H1 (cell line): ENCODE data around the gene TSEN54. TPM values are rescaled to one million over a fixed set of nuclear protein-coding genes. Genes with fewer than 3 reads are reported as not detected.

Experiments
- CTCF ChIA-PET: fragments of 300-600 bp; sonication (Branson Sonifier 250); formaldehyde crosslinking; loops from one replicate; lab custom pipeline; 2021; ENCODE audit not compliant: partially characterized antibody; lab: Charles Lee
- POLR2A ChIA-PET: fragments of 300-600 bp; sonication (Branson Sonifier 250); formaldehyde crosslinking; loops from one replicate; lab custom pipeline; 2021; ENCODE audit warnings: inconsistent platforms; ENCODE audit not compliant: partially characterized antibody; lab: Charles Lee
- DNase-seq, 2 experiments: peaks; one replicate each; pipeline versions ENCODE4 v3.0.0 to v3.0.0-alpha.2; 2010 to 2022; ENCODE audit warnings: low spot score in 2 of 2, low read depth in 1 of 2, mixed read lengths in 1 of 2
- FAIRE-seq: peaks from 2 replicates; lab custom pipeline; 2011; peaks lifted over from hg19 to GRCh38; lab: Jason Lieb, UNC
- H2AFZ ChIP-seq: 2 replicates; pipeline ENCODE4 v1.8.1; 2012; ENCODE audit warnings: low read length, inconsistent platforms
- H2AK5ac ChIP-seq: 2 replicates; pipeline ENCODE4 v1.6.1; 2013; ENCODE audit warnings: low read depth, low read length
- H2BK120ac ChIP-seq: replicated peaks from 2 replicates; pipeline ENCODE3; 2013; ENCODE audit warnings: low read depth, low read length, inconsistent platforms
- H2BK12ac ChIP-seq: 2 replicates; pipeline ENCODE4 v1.6.1; 2013; ENCODE audit warnings: low read depth, low read length
- H2BK15ac ChIP-seq: 2 replicates; pipeline ENCODE4 v1.6.1; 2013; ENCODE audit warnings: low read length
- H2BK20ac ChIP-seq: 2 replicates; pipeline ENCODE4 v1.6.1; 2013; ENCODE audit warnings: low read length
- H2BK5ac ChIP-seq: 2 replicates; pipeline ENCODE4 v1.6.1; 2013; ENCODE audit warnings: low read depth, low read length
- H3K14ac ChIP-seq: 2 replicates; pipeline ENCODE4 v1.6.1; 2013; ENCODE audit warnings: inconsistent platforms; ENCODE audit not compliant: insufficient read length
- H3K18ac ChIP-seq: 2 replicates; pipeline ENCODE4 v1.6.1; 2013; ENCODE audit warnings: low read length; ENCODE audit errors: extremely low read depth
- H3K23ac ChIP-seq: 2 replicates; pipeline ENCODE4 v1.6.1; 2013; ENCODE audit warnings: inconsistent platforms; ENCODE audit not compliant: insufficient read length
- H3K23me2 ChIP-seq: 2 replicates; pipeline ENCODE4 v1.6.1; 2013; ENCODE audit warnings: low read depth, low read length
- H3K27ac ChIP-seq: 2 replicates; pipeline ENCODE4 v1.6.1; 2011; ENCODE audit warnings: low read depth, low read length, inconsistent platforms
- H3K27me3 ChIP-seq, 4 experiments: replicated peaks in 1 of 4; 1 replicate in 1 of 4; 2 replicates in 3 of 4; pipeline versions ENCODE4 v1.6.1 to v1.8.1; 2011 to 2013; ENCODE audit warnings: low read length in 3 of 4, mild to moderate bottlenecking in 3 of 4, inconsistent platforms in 2 of 4, mixed read lengths in 2 of 4, moderate library complexity in 1 of 4; ENCODE audit not compliant: control insufficient read depth in 3 of 4, insufficient read depth in 3 of 4; ENCODE audit errors: extremely low read depth in 1 of 4
- H3K36me3 ChIP-seq, 4 experiments: 2 replicates each; pipeline versions ENCODE4 v1.6.1 to v1.8.1; 2011 to 2013; ENCODE audit warnings: mild to moderate bottlenecking in 4 of 4, low read length in 3 of 4, moderate library complexity in 2 of 4, control low read depth in 1 of 4, inconsistent platforms in 1 of 4; ENCODE audit not compliant: insufficient read depth in 4 of 4, control insufficient read depth in 2 of 4
- H3K4ac ChIP-seq: replicated peaks from 2 replicates; pipeline ENCODE3; 2013; ENCODE audit warnings: low read length, low read depth, mixed read lengths, inconsistent platforms; ENCODE audit not compliant: insufficient read length
- H3K4me1 ChIP-seq, 4 experiments: replicated peaks in 1 of 4; 1 replicate in 1 of 4; 2 replicates in 3 of 4; pipeline versions ENCODE4 v1.6.1 to v1.8.1; 2011 to 2013; ENCODE audit warnings: low read length in 3 of 4, inconsistent platforms in 2 of 4, mixed read lengths in 1 of 4; ENCODE audit not compliant: insufficient read depth in 4 of 4, control insufficient read depth in 3 of 4
- H3K4me2 ChIP-seq, 2 experiments: 2 replicates each; pipeline versions ENCODE4 v1.6.1 to v1.8.1; 2011 to 2013; ENCODE audit warnings: low read depth in 2 of 2, low read length in 2 of 2, control low read depth in 1 of 2, inconsistent platforms in 1 of 2, mild to moderate bottlenecking in 1 of 2; ENCODE audit not compliant: insufficient read depth in 1 of 2
- H3K4me3 ChIP-seq, 4 experiments: fragments of 200-600, 300-600 bp in 1 of 4; sonication (generic), shearing (Covaris generic), sonication (Bioruptor Twin) in 1 of 4; 2 replicates each; pipeline versions ENCODE4 v1.5.1 to v1.8.1; 2011 to 2016; ENCODE audit warnings: low read length in 4 of 4, low read depth in 3 of 4, control low read depth in 2 of 4, inconsistent platforms in 2 of 4, mild to moderate bottlenecking in 2 of 4, mixed read lengths in 1 of 4, moderate library complexity in 1 of 4; ENCODE audit not compliant: insufficient read depth in 2 of 4; ENCODE audit errors: extremely low read depth in 1 of 4
- H3K56ac ChIP-seq: replicated peaks from 2 replicates; pipeline ENCODE3; 2013; ENCODE audit warnings: low read depth, mild to moderate bottlenecking, mixed read lengths, low read length, inconsistent platforms; ENCODE audit not compliant: insufficient read length
- H3K79me1 ChIP-seq: 2 replicates; pipeline ENCODE4 v1.6.1; 2013; ENCODE audit warnings: low read depth, low read length, control low read depth
- H3K79me2 ChIP-seq, 2 experiments: 2 replicates each; pipeline versions ENCODE4 v1.6.1 to v1.8.1; 2012 to 2013; ENCODE audit warnings: low read length in 2 of 2, mild to moderate bottlenecking in 2 of 2, inconsistent platforms in 1 of 2; ENCODE audit not compliant: insufficient read depth in 2 of 2, control insufficient read depth in 1 of 2
- H3K9ac ChIP-seq, 4 experiments: replicated peaks in 1 of 4; 1 replicate in 1 of 4; 2 replicates in 3 of 4; pipeline versions ENCODE4 v1.6.1 to v1.8.1; 2011 to 2013; ENCODE audit warnings: low read depth in 3 of 4, low read length in 3 of 4, control low read depth in 2 of 4, mild to moderate bottlenecking in 2 of 4, moderate library complexity in 2 of 4, inconsistent platforms in 1 of 4; ENCODE audit errors: extremely low read depth in 1 of 4
- H3K9me3 ChIP-seq, 2 experiments: 2 replicates each; pipeline versions ENCODE4 v1.6.1 to v1.8.1; 2012 to 2013; ENCODE audit warnings: mild to moderate bottlenecking in 2 of 2, moderate library complexity in 2 of 2, control low read depth in 1 of 2, inconsistent platforms in 1 of 2, low read depth in 1 of 2, low read length in 1 of 2, mixed read lengths in 1 of 2; ENCODE audit not compliant: insufficient read depth in 2 of 2
- H4K20me1 ChIP-seq, 2 experiments: replicated peaks in 1 of 2; 2 replicates each; pipeline versions ENCODE3 to v1.8.1; 2011 to 2013; ENCODE audit warnings: inconsistent platforms in 2 of 2, low read length in 2 of 2, mild to moderate bottlenecking in 1 of 2; ENCODE audit not compliant: insufficient read depth in 2 of 2, control insufficient read depth in 1 of 2
- H4K5ac ChIP-seq: 2 replicates; pipeline ENCODE4 v1.6.1; 2013; ENCODE audit warnings: low read length, low read depth, mixed read lengths, inconsistent platforms; ENCODE audit not compliant: insufficient read length
- H4K8ac ChIP-seq: 2 replicates; pipeline ENCODE4 v1.8.0; 2013; ENCODE audit warnings: mild to moderate bottlenecking, moderate library complexity, low read length, inconsistent platforms; ENCODE audit not compliant: insufficient read depth; ENCODE audit errors: extremely low read depth
- H4K91ac ChIP-seq: replicated peaks from 2 replicates; pipeline ENCODE3; 2013; ENCODE audit warnings: low read length, mixed read lengths, inconsistent platforms; ENCODE audit not compliant: insufficient read length
- ATF3 ChIP-seq: IDR thresholded peaks from 2 replicates; pipeline ENCODE4 v1.6.1; 2011; ENCODE audit warnings: low read depth, mild to moderate bottlenecking, low read length; ENCODE audit not compliant: insufficient read depth
- BACH1 ChIP-seq: IDR thresholded peaks from 2 replicates; pipeline ENCODE4 v1.6.1; 2012; ENCODE audit warnings: low read length, improper control_type of control experiment
- CHD2 ChIP-seq: IDR thresholded peaks from 2 replicates; pipeline ENCODE4 v1.6.1; 2012; ENCODE audit warnings: low read length, improper control_type of control experiment
- JUND ChIP-seq: IDR thresholded peaks from 2 replicates; pipeline ENCODE4 v1.6.1; 2011; ENCODE audit warnings: mild to moderate bottlenecking, improper control_type of control experiment, low read length
- KDM4A ChIP-seq: IDR thresholded peaks from one replicate; pipeline ENCODE4 v1.7.1; 2012; ENCODE audit warnings: low read depth, mild to moderate bottlenecking, moderate library complexity, low read length, inconsistent platforms; ENCODE audit not compliant: severe bottlenecking
- MAX ChIP-seq: IDR thresholded peaks from 2 replicates; pipeline ENCODE4 v1.6.1; 2012; ENCODE audit warnings: inconsistent platforms
- NANOG ChIP-seq: IDR thresholded peaks from 2 replicates; pipeline ENCODE4 v1.6.1; 2011; ENCODE audit warnings: low read length, low read depth, mild to moderate bottlenecking, inconsistent platforms; ENCODE audit not compliant: insufficient read depth, poor library complexity, severe bottlenecking
- POLR2A ChIP-seq, 2 experiments: IDR thresholded peaks; 1 replicate in 1 of 2; 2 replicates in 1 of 2; pipeline ENCODE4 v1.6.1; 2011; ENCODE audit warnings: low read depth in 2 of 2, low read length in 2 of 2, mild to moderate bottlenecking in 2 of 2; ENCODE audit errors: control extremely low read depth in 1 of 2
- RFX5 ChIP-seq: IDR thresholded peaks from 2 replicates; pipeline ENCODE4 v1.6.1; 2011; ENCODE audit warnings: low read depth, low read length, improper control_type of control experiment, borderline replicate concordance
- SIRT6 ChIP-seq: IDR thresholded peaks from one replicate; pipeline ENCODE4 v1.7.1; 2012; ENCODE audit warnings: low read length, inconsistent platforms
- SP4 ChIP-seq: IDR thresholded peaks from 2 replicates; pipeline ENCODE4 v1.6.1; 2012; ENCODE audit warnings: low read length, inconsistent platforms
- TAF1 ChIP-seq: IDR thresholded peaks from 2 replicates; pipeline ENCODE4 v1.6.1; 2011; ENCODE audit warnings: mild to moderate bottlenecking, low read depth, low read length
- WGBS, 2 experiments: shearing (Covaris generic) in 1 of 2; methylation state at CpG; one replicate each; pipeline versions ENCODE4 v1.1.6 to v1.1.7; 2013 to 2015; ENCODE audit warnings: low lambda C conversion rate in 2 of 2, mixed read lengths in 2 of 2, inconsistent platforms in 1 of 2, low coverage in 1 of 2, missing lambda C conversion rate in 1 of 2; ENCODE audit not compliant: insufficient replicate concordance in 2 of 2, insufficient coverage in 1 of 2, insufficient read length in 1 of 2; ENCODE audit errors: extremely low coverage in 1 of 2, missing lambda C conversion rate in 1 of 2; 5-methylcytosine and 5-hydroxymethylcytosine counted together
- polyA plus RNA-seq, 7 experiments: library from polyadenylated mRNA; depleted of rRNA in 3 of 7; stranded (reverse) in 5 of 7; unstranded in 2 of 7; fragments of >200 nt in 5 of 7; fragments of 200-250 nt in 2 of 7; gene quantifications; 1 replicate in 5 of 7; 2 replicates in 1 of 7; 4 replicates in 1 of 7; pipeline versions ENCODE4 v1.2.1 to v1.2.3, GENCODE V29; 2011 to 2013; ENCODE audit warnings: missing spikeins in 2 of 7, mixed read lengths in 2 of 7
- total RNA-seq: library from RNA; stranded (reverse); fragmentation: NEBNext Ultra II Directional; extraction: Animal tissue kit (Norgen Biotek cat#: 25700); gene quantifications from 2 replicates; pipeline ENCODE4 v1.2.1, GENCODE V29; 2021

TSEN54 gene
- total and polyA plus RNA-seq, 2 of the 8 experiments (the other 6 are each of a cell fraction or from before 2014, with no cell fraction given) = 43.6 to 60.3 TPM

- Histone ChIP-seq H3K4me3 (peak overlapping the region; percentile 53 to 93 (median 63)), H4K5ac (no peak overlapping the region), H2BK5ac (no peak overlapping the region), H2AK5ac (no peak overlapping the region), H2BK120ac (no peak overlapping the region), H2BK12ac (no peak overlapping the region), H2BK20ac (no peak overlapping the region), H3K23me2 (peaks cover 11% of the 10 kb centered on the region; the same call in 1 of the 2 replicates), H3K9me3 (no peaks in the 10 kb centered on the region), H3K36me3 (peaks cover 0 to 20% (median 3%) of the 10 kb centered on the region in 4 experiments; a peak in 5 of 8 replicates), H3K4me1 (peaks cover 0 to 18% (median 8%) of the 10 kb centered on the region in 4 experiments; a peak in 6 of 7 replicates), H3K14ac (no peak overlapping the region), H4K8ac (no peak overlapping the region; the same call in 1 of the 2 replicates), H3K4ac (no peak overlapping the region), H4K91ac (peak overlapping the region; percentile 52), H3K18ac (no peak overlapping the region), H3K79me1 (peaks cover 2% of the 10 kb centered on the region; the same call in 1 of the 2 replicates), H2AFZ (no peak overlapping the region), H3K9ac (peak overlapping the region in 2 of 4 experiments; percentile 3 to 25; a peak in 2 of 7 replicates), H3K27ac (no peak overlapping the region), H2BK15ac (no peak overlapping the region), H3K27me3 (no peaks in the 10 kb centered on the region; a peak in 1 of 7 replicates), H3K4me2 (peak overlapping the region; percentile 75 to 91), H4K20me1 (peaks cover 4 to 19% of the 10 kb centered on the region in 2 experiments), H3K79me2 (peaks cover 0 to 7% of the 10 kb centered on the region in 2 experiments; a peak in 1 of 4 replicates), H3K23ac (no peak overlapping the region), H3K56ac (no peak overlapping the region)
- WGBS, 2 experiments = 43% methylated on average over 13 of the region's 13 CpGs; no CpG with 5 or more reads in 1 of the 2 experiments
- DNase-seq = peak in 1 of 2 experiments; percentile 66
- POLR2A ChIA-PET = interaction anchor here (0.8 to 3.6 kb wide), 7 partner anchors 10 to 33 kb away, joined by 3 to 23 read pairs (median 5); partner anchors contain the start of gene TSEN54
- CTCF ChIA-PET = interaction anchor here (0.6 to 3.4 kb wide), 16 partner anchors 8 to 1761 kb away, joined by 3 to 16 read pairs (median 3); partner anchors contain the start of gene TSEN54
- FAIRE-seq = no peak
- TF ChIP-seq NANOG = no peak
- TF ChIP-seq CHD2 = no peak
- TF ChIP-seq TAF1 = no peak
- no peak for TF ChIP-seq RFX5
- TF ChIP-seq ATF3 = no peak
- no peak for TF ChIP-seq SIRT6
- no peak for TF ChIP-seq MAX
- no peak for TF ChIP-seq JUND
- no peak for TF ChIP-seq BACH1
- no peak for TF ChIP-seq POLR2A (IDR thresholded peaks at IDR 0.05; ENCODE audit: control extremely low read depth in 1 of 2, low read depth in 2 of 2, low read length in 2 of 2)
- TF ChIP-seq SP4 = no peak
- no peak for TF ChIP-seq KDM4A
Observed at GRCh38 chr17:75526555-75527270, 10.4 kb downstream of the TSEN54 start.
